ENCODE data around the gene PRKCZ.

DNA sequence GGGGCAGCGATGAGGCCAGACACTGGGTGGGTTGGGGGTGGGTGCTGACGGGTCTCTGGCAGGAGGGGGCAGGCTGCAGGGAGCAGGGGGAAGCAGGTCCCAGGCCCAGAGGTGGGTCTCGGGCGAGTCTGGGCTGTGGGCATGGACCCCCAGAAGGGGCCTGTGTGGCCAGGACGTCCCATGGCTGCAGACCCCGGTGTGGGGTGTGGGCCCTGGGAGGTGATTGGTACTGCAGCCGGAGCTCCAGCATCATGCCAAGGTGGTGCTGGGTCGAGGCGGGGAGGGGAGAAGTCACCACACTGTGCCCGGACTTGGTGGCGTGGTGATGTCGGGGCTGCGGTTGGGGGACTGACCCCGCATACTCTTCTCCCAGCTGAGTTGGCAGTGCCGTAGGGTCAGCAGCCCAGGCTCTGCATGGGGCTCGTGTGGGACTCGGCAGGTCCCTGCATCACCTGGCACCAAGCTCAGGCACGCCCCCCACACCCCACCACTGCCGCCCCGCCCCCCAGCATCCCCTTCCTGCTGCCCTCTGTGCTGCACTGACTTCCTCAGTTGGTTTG, 31.2 kb downstream of the PRKCZ start:
- TF ChIP-seq, protein P1, sequence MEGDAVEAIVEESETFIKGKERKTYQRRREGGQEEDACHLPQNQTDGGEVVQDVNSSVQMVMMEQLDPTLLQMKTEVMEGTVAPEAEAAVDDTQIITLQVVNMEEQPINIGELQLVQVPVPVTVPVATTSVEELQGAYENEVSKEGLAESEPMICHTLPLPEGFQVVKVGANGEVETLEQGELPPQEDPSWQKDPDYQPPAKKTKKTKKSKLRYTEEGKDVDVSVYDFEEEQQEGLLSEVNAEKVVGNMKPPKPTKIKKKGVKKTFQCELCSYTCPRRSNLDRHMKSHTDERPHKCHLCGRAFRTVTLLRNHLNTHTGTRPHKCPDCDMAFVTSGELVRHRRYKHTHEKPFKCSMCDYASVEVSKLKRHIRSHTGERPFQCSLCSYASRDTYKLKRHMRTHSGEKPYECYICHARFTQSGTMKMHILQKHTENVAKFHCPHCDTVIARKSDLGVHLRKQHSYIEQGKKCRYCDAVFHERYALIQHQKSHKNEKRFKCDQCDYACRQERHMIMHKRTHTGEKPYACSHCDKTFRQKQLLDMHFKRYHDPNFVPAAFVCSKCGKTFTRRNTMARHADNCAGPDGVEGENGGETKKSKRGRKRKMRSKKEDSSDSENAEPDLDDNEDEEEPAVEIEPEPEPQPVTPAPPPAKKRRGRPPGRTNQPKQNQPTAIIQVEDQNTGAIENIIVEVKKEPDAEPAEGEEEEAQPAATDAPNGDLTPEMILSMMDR (conservative IDR thresholded peaks at IDR 0.05; ENCODE audit: low read depth, low read length), result no peak
- no peak for TF ChIP-seq EZH2 (IDR thresholded peaks at IDR 0.05; ENCODE audit: borderline replicate concordance, low read depth, low read length, poor library complexity, severe bottlenecking)
